ENCODE results near the gene C16orf74. TPM values are rescaled to one million over a fixed set of nuclear protein-coding genes. Genes with fewer than 3 reads are reported as not detected.

The C16orf74 gene
- total RNA-seq, 1 experiment from 2014 or later, result 44.3 TPM

- no peaks in the 10 kb centered on the region for H3K9me3 ChIP-seq (ENCODE audit: insufficient read depth, low read depth)
- H2AFZ ChIP-seq, result no peak overlapping the region
- POLR2A ChIA-PET (ENCODE audit: unreplicated experiment), result no interaction called here
- BruUV-seq (replicated peaks), result no TSS peak
- intact Hi-C loops (cut with micrococcal nuclease; ENCODE audit: unreplicated experiment), result no loop called here
- no peak for DNase-seq
- H3K36me3 ChIP-seq (ENCODE audit: low read depth), result peaks cover 15% of the 10 kb centered on the region; the same call in 1 of the 2 replicates
- H3F3A ChIP-seq (ENCODE audit: insufficient read depth, low read depth), result peaks cover 28% of the 10 kb centered on the region; the same call in 1 of the 2 replicates
- H3K9me2 ChIP-seq (ENCODE audit: insufficient read depth), result no peaks in the 10 kb centered on the region
- TF ChIP-seq CTCF (conservative IDR thresholded peaks at IDR 0.05) (no peak), EZH2 (IDR thresholded peaks at IDR 0.05; ENCODE audit: low read depth) (no peak)
- no peaks in the 10 kb centered on the region for H3K79me2 ChIP-seq (ENCODE audit: low read depth)
- H3K27ac ChIP-seq, result no peak overlapping the region
- peaks cover 40% of the 10 kb centered on the region for H4K20me1 ChIP-seq (ENCODE audit: insufficient read depth)
- H3K4me3 ChIP-seq, result no peak overlapping the region
- H3K4me1 ChIP-seq (replicated peaks; ENCODE audit: insufficient read depth), result no peaks in the 10 kb centered on the region
- no peak overlapping the region for H3K4me2 ChIP-seq
- CTCF ChIA-PET, result no interaction called here
- no peaks in the 10 kb centered on the region for H3K27me3 ChIP-seq (ENCODE audit: insufficient read depth, low read depth)
Observed at GRCh38 chr16:85663891-85664321, 87.0 kb downstream of the C16orf74 start.

GRCh38 chr16:85662976-85663830 is 87.7 kb downstream of the C16orf74 start:
- ChIA-PET POLR2A (ENCODE audit: unreplicated experiment) (no interaction called here), CTCF (no interaction called here)
- BruUV-seq (replicated peaks), result no TSS peak
- no peaks in the 10 kb centered on the region for H3K9me3 ChIP-seq (ENCODE audit: insufficient read depth, low read depth)
- peaks cover 42% of the 10 kb centered on the region for H4K20me1 ChIP-seq (ENCODE audit: insufficient read depth)
- 0 out of 2 replicates have a peak, but pooled peaks cover 15% of the 10 kb centered on the region for H3K36me3 ChIP-seq (ENCODE audit: low read depth)
- no peak overlapping the region for H3K4me2 ChIP-seq
- H2AFZ ChIP-seq, result no peak overlapping the region
- peaks cover 30% of the 10 kb centered on the region; the same call in 1 of the 2 replicates for H3F3A ChIP-seq (ENCODE audit: insufficient read depth, low read depth)
- DNase-seq, result no peak
- H3K4me3 ChIP-seq, result no peak overlapping the region
- no peaks in the 10 kb centered on the region for H3K27me3 ChIP-seq (ENCODE audit: insufficient read depth, low read depth)
- TF ChIP-seq CTCF (conservative IDR thresholded peaks at IDR 0.05), result no peak
- no peak for TF ChIP-seq EZH2 (IDR thresholded peaks at IDR 0.05; ENCODE audit: low read depth)
- no peaks in the 10 kb centered on the region for H3K4me1 ChIP-seq (replicated peaks; ENCODE audit: insufficient read depth)
- no peaks in the 10 kb centered on the region for H3K79me2 ChIP-seq (ENCODE audit: low read depth)
- intact Hi-C loops (cut with micrococcal nuclease; ENCODE audit: unreplicated experiment), result no loop called here
- no peak overlapping the region for H3K27ac ChIP-seq
- no peaks in the 10 kb centered on the region for H3K9me2 ChIP-seq (ENCODE audit: insufficient read depth)

- Histone ChIP-seq H4K20me1 (ENCODE audit: insufficient read depth) (peaks cover 42% of the 10 kb centered on the region), H3K4me2 (no peak overlapping the region), H3K79me2 (ENCODE audit: low read depth) (no peaks in the 10 kb centered on the region), H3K9me3 (ENCODE audit: insufficient read depth, low read depth) (no peaks in the 10 kb centered on the region), H3K27ac (no peak overlapping the region), H3K4me3 (no peak overlapping the region), H3K36me3 (ENCODE audit: low read depth) (peaks cover 18% of the 10 kb centered on the region; the same call in 1 of the 2 replicates), H3K9me2 (ENCODE audit: insufficient read depth) (no peaks in the 10 kb centered on the region), H3K27me3 (ENCODE audit: insufficient read depth, low read depth) (no peaks in the 10 kb centered on the region), H3F3A (ENCODE audit: insufficient read depth, low read depth) (peaks cover 30% of the 10 kb centered on the region; the same call in 1 of the 2 replicates), H2AFZ (no peak overlapping the region), H3K4me1 (replicated peaks; ENCODE audit: insufficient read depth) (no peaks in the 10 kb centered on the region)
- CTCF ChIA-PET, result no interaction called here
- intact Hi-C loops (cut with micrococcal nuclease; ENCODE audit: unreplicated experiment), result no loop called here
- BruUV-seq (replicated peaks), result no TSS peak
- POLR2A ChIA-PET (ENCODE audit: unreplicated experiment), result interaction anchor here (0.6 kb wide), 1 partner anchor 40 kb away, joined by 3 read pairs; no protein-coding TSS in a partner anchor
- TF ChIP-seq CTCF (conservative IDR thresholded peaks at IDR 0.05) (no peak), EZH2 (IDR thresholded peaks at IDR 0.05; ENCODE audit: low read depth) (no peak)
- no peak for DNase-seq
Observed at GRCh38 chr16:85662482-85662812, 88.4 kb downstream of the C16orf74 start.
